Kidney (tissue), 14 donors: Measurements from ENCODE around the gene NINL. TPM values are rescaled to one million over a fixed set of nuclear protein-coding genes. Genes with fewer than 3 reads are reported as not detected.

ENCODE experiments used
- DNase-seq, 5 donors: peaks; one replicate each; pipeline ENCODE4 v3.0.0-alpha.2; 2013 to 2020
- FAIRE-seq: peaks from 2 replicates; lab custom pipeline; 2012; peaks lifted over from hg19 to GRCh38; lab: Jason Lieb, UNC
- H3K27ac ChIP-seq, 2 donors: one replicate each; pipeline ENCODE4 v1.7.0; 2013; ENCODE audit warnings: low read depth in 2 of 2, low read length in 2 of 2, inconsistent platforms in 1 of 2
- H3K27me3 ChIP-seq: one replicate; pipeline ENCODE4 v1.7.1; 2013; ENCODE audit warnings: low read length, inconsistent platforms; ENCODE audit not compliant: control insufficient read depth, insufficient read depth
- H3K36me3 ChIP-seq, 3 donors: one replicate each; pipeline versions ENCODE4 v1.7.0 to v1.7.1; 2013; ENCODE audit warnings: low read length in 3 of 3, control low read depth in 1 of 3, inconsistent platforms in 1 of 3; ENCODE audit not compliant: insufficient read depth in 3 of 3, control insufficient read depth in 2 of 3
- H3K4me1 ChIP-seq, 3 donors: one replicate each; pipeline versions ENCODE4 v1.7.0 to v1.7.1; 2013; ENCODE audit warnings: low read length in 3 of 3, inconsistent platforms in 1 of 3, low read depth in 1 of 3; ENCODE audit not compliant: control insufficient read depth in 2 of 3, insufficient read depth in 2 of 3
- H3K4me3 ChIP-seq, 3 donors: one replicate each; pipeline versions ENCODE4 v1.7.0 to v1.8.1; 2013; ENCODE audit warnings: low read length in 3 of 3, control low read depth in 1 of 3, inconsistent platforms in 1 of 3
- H3K9ac ChIP-seq, 3 donors: one replicate each; pipeline versions ENCODE4 v1.7.0 to v1.7.1; 2013; ENCODE audit warnings: low read length in 3 of 3, control low read depth in 1 of 3, inconsistent platforms in 1 of 3
- H3K9me3 ChIP-seq, 3 donors: one replicate each; pipeline versions ENCODE4 v1.7.0 to v1.7.1; 2013; ENCODE audit warnings: low read length in 3 of 3, control low read depth in 1 of 3, inconsistent platforms in 1 of 3; ENCODE audit not compliant: control insufficient read depth in 2 of 3, insufficient read depth in 1 of 3
- intact Hi-C: fragments of 100-400 bp; cut with DNase I; formaldehyde crosslinking; loops from one replicate; pipeline ENCODE4 v1.11.1; 2022
- polyA plus RNA-seq: library from polyadenylated mRNA; stranded (reverse); fragments of 350-450 nt; fragmentation: Illumina TruSeq; extraction: RNeasy Lipid Tissue Mini Kit (QIAGEN cat#74804); gene quantifications from one replicate; pipeline ENCODE4 v1.2.3, GENCODE V29; 2014; ENCODE audit warnings: low read depth, low replicate concordance; ENCODE audit not compliant: insufficient read depth
- total RNA-seq: library from RNA; stranded (reverse); fragmentation: NEBNext Ultra II Directional; extraction: Animal tissue kit (Norgen Biotek cat#: 25700); gene quantifications from one replicate; pipeline ENCODE4 v1.2.1, GENCODE V29; 2021
- TF ChIP-seq, protein P1 (sequence below): IDR thresholded peaks from 3 replicates; pipeline ENCODE4 v1.5.1; 2012; ENCODE audit warnings: mild to moderate bottlenecking, moderate library complexity, borderline replicate concordance; ENCODE audit not compliant: insufficient read depth; ENCODE audit errors: extremely low read depth
- donor health status: control.
- donor health status: control.
- donor health status: control.
- donor health status: control.
- donor health status: control.
- donor health status: DM: yes; HTN: yes; CAD: no.
- donor health status: Normal renal cell carcinoma (clear cell type).

The NINL gene
- total and polyA plus RNA-seq, 2 donors from 2014 or later, result 23.4 to 25.2 TPM

DNA sequence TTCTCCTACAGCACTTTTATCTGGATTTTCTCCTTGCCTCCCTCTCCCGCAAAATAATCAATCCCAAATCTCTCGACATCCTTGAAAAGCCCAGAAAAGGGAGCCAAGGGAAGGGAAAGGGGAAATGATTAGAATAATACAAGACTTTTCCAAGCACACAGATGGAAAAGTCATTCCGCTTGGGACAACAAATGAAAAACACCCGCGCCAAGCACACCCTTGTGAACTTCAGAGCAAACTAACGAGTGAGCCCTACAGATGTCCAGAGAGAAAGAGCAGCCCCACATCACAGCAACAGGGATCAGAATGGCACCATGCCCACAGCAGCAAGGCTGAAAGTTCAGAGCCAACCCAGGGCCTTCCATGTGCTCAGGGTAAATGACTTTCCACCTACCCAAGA, 49.6 kb downstream of the NINL start:
- H3K27me3 ChIP-seq, result no peaks in the 10 kb centered on the region
- H3K4me3 ChIP-seq, result no peak overlapping the region
- peaks cover 0 to 3% (median 0%) of the 10 kb centered on the region in 3 donors for H3K36me3 ChIP-seq
- H3K4me1 ChIP-seq, result peaks cover 0 to 15% (median 8%) of the 10 kb centered on the region in 3 donors
- no peak for FAIRE-seq
- TF ChIP-seq, protein P1, sequence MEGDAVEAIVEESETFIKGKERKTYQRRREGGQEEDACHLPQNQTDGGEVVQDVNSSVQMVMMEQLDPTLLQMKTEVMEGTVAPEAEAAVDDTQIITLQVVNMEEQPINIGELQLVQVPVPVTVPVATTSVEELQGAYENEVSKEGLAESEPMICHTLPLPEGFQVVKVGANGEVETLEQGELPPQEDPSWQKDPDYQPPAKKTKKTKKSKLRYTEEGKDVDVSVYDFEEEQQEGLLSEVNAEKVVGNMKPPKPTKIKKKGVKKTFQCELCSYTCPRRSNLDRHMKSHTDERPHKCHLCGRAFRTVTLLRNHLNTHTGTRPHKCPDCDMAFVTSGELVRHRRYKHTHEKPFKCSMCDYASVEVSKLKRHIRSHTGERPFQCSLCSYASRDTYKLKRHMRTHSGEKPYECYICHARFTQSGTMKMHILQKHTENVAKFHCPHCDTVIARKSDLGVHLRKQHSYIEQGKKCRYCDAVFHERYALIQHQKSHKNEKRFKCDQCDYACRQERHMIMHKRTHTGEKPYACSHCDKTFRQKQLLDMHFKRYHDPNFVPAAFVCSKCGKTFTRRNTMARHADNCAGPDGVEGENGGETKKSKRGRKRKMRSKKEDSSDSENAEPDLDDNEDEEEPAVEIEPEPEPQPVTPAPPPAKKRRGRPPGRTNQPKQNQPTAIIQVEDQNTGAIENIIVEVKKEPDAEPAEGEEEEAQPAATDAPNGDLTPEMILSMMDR, result no peak
- H3K9me3 ChIP-seq, result no peaks in the 10 kb centered on the region
- intact Hi-C loops, result no loop called here
- no peak overlapping the region for H3K9ac ChIP-seq
- no peak for DNase-seq
- no peak overlapping the region for H3K27ac ChIP-seq

DNA sequence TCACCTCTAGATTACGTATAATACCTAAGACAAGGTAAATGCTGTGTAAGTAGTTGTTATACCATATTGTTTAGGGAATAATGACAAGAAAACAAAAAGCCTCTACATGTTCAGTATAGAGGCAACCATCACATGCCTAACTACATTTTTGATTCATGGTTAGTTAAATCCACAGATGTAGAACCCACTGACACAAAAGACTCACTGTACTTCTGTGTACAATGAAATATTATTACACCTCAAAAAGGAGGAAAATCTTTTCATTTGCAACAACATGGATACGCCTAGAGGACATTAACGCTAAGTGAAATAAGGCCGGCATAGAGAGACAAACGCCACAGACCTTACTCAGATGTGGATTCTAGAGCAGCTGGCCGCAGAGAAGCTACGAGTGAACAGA, 50.5 kb downstream of the NINL start:
- peaks cover 0 to 3% (median 0%) of the 10 kb centered on the region in 3 donors for H3K36me3 ChIP-seq
- H3K27ac ChIP-seq, result no peak overlapping the region
- FAIRE-seq (no peak), DNase-seq (no peak)
- H3K9me3 ChIP-seq, result no peaks in the 10 kb centered on the region
- TF ChIP-seq, protein P1, result no peak
- no peak overlapping the region for H3K9ac ChIP-seq
- peaks cover 0 to 15% (median 8%) of the 10 kb centered on the region in 3 donors for H3K4me1 ChIP-seq
- H3K27me3 ChIP-seq, result no peaks in the 10 kb centered on the region
- intact Hi-C loops, result no loop called here
- no peak overlapping the region for H3K4me3 ChIP-seq

DNA sequence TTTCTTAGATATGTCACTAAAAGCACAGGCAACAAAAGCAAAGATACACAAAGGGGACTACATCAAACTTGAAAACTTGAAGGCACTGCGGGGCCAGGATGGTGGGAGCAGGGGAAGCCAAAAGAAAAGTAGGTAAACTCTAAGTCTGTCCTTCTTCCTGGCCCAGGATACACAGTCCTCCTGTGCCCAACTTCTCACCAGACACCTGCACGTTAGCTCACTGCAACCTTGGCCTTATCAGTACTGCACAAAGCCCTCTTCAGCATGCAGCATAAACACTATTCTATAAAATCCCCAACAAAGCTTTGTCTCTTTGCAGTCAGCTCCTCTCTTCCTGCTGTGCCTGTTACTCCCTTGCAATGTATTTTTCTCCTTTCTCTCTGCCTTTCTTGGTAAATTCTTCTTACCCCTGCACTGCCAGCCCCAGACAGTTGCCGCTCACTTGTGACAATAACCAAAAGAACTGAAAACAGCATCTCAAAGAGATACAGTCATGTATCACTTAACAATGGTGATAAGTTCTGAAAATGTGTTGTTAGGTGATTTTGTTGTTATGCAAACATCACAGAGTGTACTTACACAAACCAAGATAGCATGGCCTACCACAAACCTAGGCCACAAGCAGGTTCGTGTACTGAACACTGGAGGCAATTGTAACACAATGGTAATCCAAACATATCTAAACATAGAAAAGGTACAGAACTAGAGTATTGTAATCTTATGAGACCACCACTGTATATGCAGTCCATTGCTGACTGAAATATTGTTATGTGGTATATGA, 51.2 kb downstream of the NINL start:
- H3K36me3 ChIP-seq, result peaks cover 0 to 3% (median 0%) of the 10 kb centered on the region in 3 donors
- DNase-seq, result no peak
- no peak overlapping the region for H3K27ac ChIP-seq
- no peak overlapping the region for H3K9ac ChIP-seq
- FAIRE-seq, result no peak
- H3K27me3 ChIP-seq, result no peaks in the 10 kb centered on the region
- intact Hi-C loops, result no loop called here
- H3K4me1 ChIP-seq, result peaks cover 0 to 8% (median 8%) of the 10 kb centered on the region in 3 donors
- no peak overlapping the region for H3K4me3 ChIP-seq
- H3K9me3 ChIP-seq, result no peaks in the 10 kb centered on the region
- TF ChIP-seq, protein P1, result no peak
